WTC11 (cell line): Measurements from ENCODE around the gene RHEB. TPM values are rescaled to one million over a fixed set of nuclear protein-coding genes. Genes with fewer than 3 reads are reported as not detected.

Experiments used
- ATAC-seq: fragments of 200-7000 bp; cut with Tn5 transposase; 2 replicates; pipeline ENCODE4 v1.10.0; 2021; ENCODE audit warnings: mild to moderate bottlenecking, moderate library complexity
- CTCF ChIA-PET: fragments of 300-600 bp; sonication (Branson Sonifier 250); formaldehyde crosslinking; loops from one replicate; lab custom pipeline; 2021; ENCODE audit warnings: antibody characterized with exemption; lab: Charles Lee
- POLR2A ChIA-PET: fragments of 350-600 bp; sonication (Branson Sonifier 250); formaldehyde crosslinking; loops from one replicate; lab custom pipeline; 2021; ENCODE audit warnings: antibody characterized with exemption; lab: Charles Lee
- DNase-seq: peaks from one replicate; pipeline ENCODE4 v3.0.0; 2021; ENCODE audit warnings: low spot score
- H3K27ac Mint-ChIP-seq: 2 replicates; pipeline ENCODE4 v1.8.0; 2021; ENCODE audit warnings: mixed read lengths
- H3K27me3 Mint-ChIP-seq: 2 replicates; pipeline ENCODE4 v1.8.0; 2021; ENCODE audit warnings: low read depth, mild to moderate bottlenecking, moderate library complexity, mixed read lengths
- H3K36me3 Mint-ChIP-seq: 2 replicates; pipeline ENCODE4 v1.8.0; 2021; ENCODE audit warnings: mixed read lengths
- H3K4me1 Mint-ChIP-seq: 2 replicates; pipeline ENCODE4 v1.8.0; 2022; ENCODE audit warnings: mixed read lengths
- H3K4me3 Mint-ChIP-seq: 2 replicates; pipeline ENCODE4 v1.8.0; 2021; ENCODE audit warnings: mild to moderate bottlenecking, moderate library complexity, mixed read lengths
- H3K9me3 Mint-ChIP-seq: 2 replicates; pipeline ENCODE4 v1.8.0; 2021; ENCODE audit warnings: mixed read lengths
- ATF1 ChIP-seq: sonication (generic); formaldehyde crosslinking; IDR thresholded peaks from 2 replicates; pipeline ENCODE4 v1.8.1; 2023; ENCODE audit warnings: mild to moderate bottlenecking, moderate library complexity, missing genetic modification reagents
- CREM ChIP-seq: sonication (generic); formaldehyde crosslinking; IDR thresholded peaks from 2 replicates; pipeline ENCODE4 v1.8.1; 2022; ENCODE audit warnings: mild to moderate bottlenecking, missing genetic modification reagents, moderate library complexity
- EMX1 ChIP-seq: fragments of 250-450 bp; sonication (Bioruptor Pico); IDR thresholded peaks from 2 replicates; pipeline ENCODE4 v1.8.0; 2021; ENCODE audit warnings: mild to moderate bottlenecking
- ESRRA ChIP-seq: sonication (generic); formaldehyde crosslinking; IDR thresholded peaks from 2 replicates; pipeline ENCODE4 v1.8.1; 2022; ENCODE audit warnings: mild to moderate bottlenecking, missing genetic modification reagents, borderline replicate concordance
- ETV6 ChIP-seq: sonication (generic); formaldehyde crosslinking; IDR thresholded peaks from 2 replicates; pipeline ENCODE4 v1.8.1; 2022; ENCODE audit warnings: mild to moderate bottlenecking, missing genetic modification reagents
- GTF2I ChIP-seq: fragments of 250-450 bp; sonication (Bioruptor Pico); conservative IDR thresholded peaks from 2 replicates; pipeline ENCODE4 v1.4.0; 2021; ENCODE audit warnings: mild to moderate bottlenecking
- NR1H2 ChIP-seq: sonication (generic); formaldehyde crosslinking; IDR thresholded peaks from 2 replicates; pipeline ENCODE4 v1.9.0; 2021; ENCODE audit warnings: mild to moderate bottlenecking, moderate library complexity, missing genetic modification reagents
- SP1 ChIP-seq: sonication (generic); formaldehyde crosslinking; conservative IDR thresholded peaks from 2 replicates; pipeline ENCODE4 v1.8.1; 2022; ENCODE audit warnings: missing genetic modification reagents
- TCF7 ChIP-seq: sonication (generic); formaldehyde crosslinking; IDR thresholded peaks from 2 replicates; pipeline ENCODE4 v1.8.0; 2022; ENCODE audit warnings: mild to moderate bottlenecking, low read depth, missing genetic modification reagents, moderate library complexity
- ZNF219 ChIP-seq: sonication (generic); formaldehyde crosslinking; IDR thresholded peaks from 2 replicates; pipeline ENCODE4 v1.8.0; 2023; ENCODE audit warnings: missing genetic modification reagents, mild to moderate bottlenecking, borderline replicate concordance
- ZNF263 ChIP-seq: sonication (generic); formaldehyde crosslinking; IDR thresholded peaks from 2 replicates; pipeline ENCODE4 v1.8.1; 2022; ENCODE audit warnings: low read depth, mild to moderate bottlenecking, moderate library complexity, missing genetic modification reagents
- total RNA-seq: library from RNA; stranded (reverse); gene quantifications from 3 replicates; pipeline ENCODE4 v1.2.3, GENCODE V29; 2021
- TF ChIP-seq, protein P1 (sequence below): sonication (generic); formaldehyde crosslinking; IDR thresholded peaks from 2 replicates; pipeline ENCODE4 v1.8.0; 2023; ENCODE audit warnings: missing genetic modification reagents
- TF ChIP-seq, protein P2 (sequence below): sonication (generic); formaldehyde crosslinking; IDR thresholded peaks from 2 replicates; pipeline ENCODE4 v1.8.1; 2023; ENCODE audit warnings: mild to moderate bottlenecking, missing genetic modification reagents, borderline replicate concordance
- TF ChIP-seq, protein P3 (sequence below): sonication (generic); formaldehyde crosslinking; IDR thresholded peaks from 2 replicates; pipeline ENCODE4 v1.8.1; 2022; ENCODE audit warnings: low read depth, mild to moderate bottlenecking, moderate library complexity, missing genetic modification reagents, borderline replicate concordance
- TF ChIP-seq, protein P4 (sequence below): sonication (generic); formaldehyde crosslinking; IDR thresholded peaks from 2 replicates; pipeline ENCODE4 v1.8.1; 2022; ENCODE audit warnings: missing genetic modification reagents, borderline replicate concordance
- TF ChIP-seq, protein P5 (sequence below): sonication (generic); formaldehyde crosslinking; IDR thresholded peaks from 2 replicates; pipeline ENCODE4 v1.8.1; 2022; ENCODE audit warnings: mild to moderate bottlenecking, moderate library complexity, missing genetic modification reagents
- TF ChIP-seq, protein P6 (sequence below): fragments of 250-450 bp; sonication (Bioruptor Pico); IDR thresholded peaks from 2 replicates; pipeline ENCODE4 v1.8.0; 2021; ENCODE audit warnings: mild to moderate bottlenecking
- TF ChIP-seq, protein P7 (sequence below): sonication (generic); formaldehyde crosslinking; IDR thresholded peaks from 2 replicates; pipeline ENCODE4 v1.8.0; 2022; ENCODE audit warnings: missing genetic modification reagents

Gene RHEB
- total RNA-seq, 1 experiment from 2014 or later: 133 TPM

DNA sequence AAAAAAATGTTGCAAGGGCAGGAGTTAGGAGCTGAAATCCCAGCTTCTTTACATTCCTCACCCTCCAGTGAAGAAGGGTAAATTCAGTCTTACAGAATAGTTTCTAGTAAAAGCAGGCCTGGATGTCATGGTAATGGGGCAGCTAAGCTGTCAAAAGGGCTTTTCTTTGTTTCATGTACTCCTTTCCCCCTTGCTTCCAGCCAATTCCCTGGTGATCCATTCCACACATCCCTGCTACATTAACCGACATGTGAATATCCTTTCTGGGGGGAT lies 36.0 kb downstream of the RHEB start:
- no peak for ATAC-seq
- Mint-ChIP-seq H3K27me3 (no peaks in the 10 kb centered on the region), H3K9me3 (no peaks in the 10 kb centered on the region), H3K36me3 (peaks cover 71% of the 10 kb centered on the region), H3K4me3 (no peak overlapping the region), H3K27ac (peak overlapping the region; percentile 63; the same call in 1 of the 2 replicates), H3K4me1 (peaks cover 46% of the 10 kb centered on the region)
- TF ChIP-seq ZNF263 (CRISPR knock-in tag) (no peak), GTF2I (no peak), ETV6 (CRISPR knock-in tag) (no peak), TCF7 (CRISPR knock-in tag) (no peak), NR1H2 (CRISPR knock-in tag) (no peak), CREM (no peak), SP1 (CRISPR knock-in tag) (no peak), ESRRA (no peak)
- TF ChIP-seq, protein P1, sequence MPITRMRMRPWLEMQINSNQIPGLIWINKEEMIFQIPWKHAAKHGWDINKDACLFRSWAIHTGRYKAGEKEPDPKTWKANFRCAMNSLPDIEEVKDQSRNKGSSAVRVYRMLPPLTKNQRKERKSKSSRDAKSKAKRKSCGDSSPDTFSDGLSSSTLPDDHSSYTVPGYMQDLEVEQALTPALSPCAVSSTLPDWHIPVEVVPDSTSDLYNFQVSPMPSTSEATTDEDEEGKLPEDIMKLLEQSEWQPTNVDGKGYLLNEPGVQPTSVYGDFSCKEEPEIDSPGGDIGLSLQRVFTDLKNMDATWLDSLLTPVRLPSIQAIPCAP (CRISPR knock-in tag): no peak
- TF ChIP-seq, protein P2, sequence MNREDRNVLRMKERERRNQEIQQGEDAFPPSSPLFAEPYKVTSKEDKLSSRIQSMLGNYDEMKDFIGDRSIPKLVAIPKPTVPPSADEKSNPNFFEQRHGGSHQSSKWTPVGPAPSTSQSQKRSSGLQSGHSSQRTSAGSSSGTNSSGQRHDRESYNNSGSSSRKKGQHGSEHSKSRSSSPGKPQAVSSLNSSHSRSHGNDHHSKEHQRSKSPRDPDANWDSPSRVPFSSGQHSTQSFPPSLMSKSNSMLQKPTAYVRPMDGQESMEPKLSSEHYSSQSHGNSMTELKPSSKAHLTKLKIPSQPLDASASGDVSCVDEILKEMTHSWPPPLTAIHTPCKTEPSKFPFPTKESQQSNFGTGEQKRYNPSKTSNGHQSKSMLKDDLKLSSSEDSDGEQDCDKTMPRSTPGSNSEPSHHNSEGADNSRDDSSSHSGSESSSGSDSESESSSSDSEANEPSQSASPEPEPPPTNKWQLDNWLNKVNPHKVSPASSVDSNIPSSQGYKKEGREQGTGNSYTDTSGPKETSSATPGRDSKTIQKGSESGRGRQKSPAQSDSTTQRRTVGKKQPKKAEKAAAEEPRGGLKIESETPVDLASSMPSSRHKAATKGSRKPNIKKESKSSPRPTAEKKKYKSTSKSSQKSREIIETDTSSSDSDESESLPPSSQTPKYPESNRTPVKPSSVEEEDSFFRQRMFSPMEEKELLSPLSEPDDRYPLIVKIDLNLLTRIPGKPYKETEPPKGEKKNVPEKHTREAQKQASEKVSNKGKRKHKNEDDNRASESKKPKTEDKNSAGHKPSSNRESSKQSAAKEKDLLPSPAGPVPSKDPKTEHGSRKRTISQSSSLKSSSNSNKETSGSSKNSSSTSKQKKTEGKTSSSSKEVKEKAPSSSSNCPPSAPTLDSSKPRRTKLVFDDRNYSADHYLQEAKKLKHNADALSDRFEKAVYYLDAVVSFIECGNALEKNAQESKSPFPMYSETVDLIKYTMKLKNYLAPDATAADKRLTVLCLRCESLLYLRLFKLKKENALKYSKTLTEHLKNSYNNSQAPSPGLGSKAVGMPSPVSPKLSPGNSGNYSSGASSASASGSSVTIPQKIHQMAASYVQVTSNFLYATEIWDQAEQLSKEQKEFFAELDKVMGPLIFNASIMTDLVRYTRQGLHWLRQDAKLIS (CRISPR knock-in tag): no peak
- TF ChIP-seq, protein P3, sequence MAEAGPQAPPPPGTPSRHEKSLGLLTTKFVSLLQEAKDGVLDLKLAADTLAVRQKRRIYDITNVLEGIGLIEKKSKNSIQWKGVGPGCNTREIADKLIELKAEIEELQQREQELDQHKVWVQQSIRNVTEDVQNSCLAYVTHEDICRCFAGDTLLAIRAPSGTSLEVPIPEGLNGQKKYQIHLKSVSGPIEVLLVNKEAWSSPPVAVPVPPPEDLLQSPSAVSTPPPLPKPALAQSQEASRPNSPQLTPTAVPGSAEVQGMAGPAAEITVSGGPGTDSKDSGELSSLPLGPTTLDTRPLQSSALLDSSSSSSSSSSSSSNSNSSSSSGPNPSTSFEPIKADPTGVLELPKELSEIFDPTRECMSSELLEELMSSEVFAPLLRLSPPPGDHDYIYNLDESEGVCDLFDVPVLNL: no peak
- TF ChIP-seq, protein P4, sequence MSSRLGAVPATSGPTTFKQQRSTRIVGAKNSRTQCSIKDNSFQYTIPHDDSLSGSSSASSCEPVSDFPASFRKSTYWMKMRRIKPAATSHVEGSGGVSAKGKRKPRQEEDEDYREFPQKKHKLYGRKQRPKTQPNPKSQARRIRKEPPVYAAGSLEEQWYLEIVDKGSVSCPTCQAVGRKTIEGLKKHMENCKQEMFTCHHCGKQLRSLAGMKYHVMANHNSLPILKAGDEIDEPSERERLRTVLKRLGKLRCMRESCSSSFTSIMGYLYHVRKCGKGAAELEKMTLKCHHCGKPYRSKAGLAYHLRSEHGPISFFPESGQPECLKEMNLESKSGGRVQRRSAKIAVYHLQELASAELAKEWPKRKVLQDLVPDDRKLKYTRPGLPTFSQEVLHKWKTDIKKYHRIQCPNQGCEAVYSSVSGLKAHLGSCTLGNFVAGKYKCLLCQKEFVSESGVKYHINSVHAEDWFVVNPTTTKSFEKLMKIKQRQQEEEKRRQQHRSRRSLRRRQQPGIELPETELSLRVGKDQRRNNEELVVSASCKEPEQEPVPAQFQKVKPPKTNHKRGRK (CRISPR knock-in tag): no peak
- TF ChIP-seq, protein P5, sequence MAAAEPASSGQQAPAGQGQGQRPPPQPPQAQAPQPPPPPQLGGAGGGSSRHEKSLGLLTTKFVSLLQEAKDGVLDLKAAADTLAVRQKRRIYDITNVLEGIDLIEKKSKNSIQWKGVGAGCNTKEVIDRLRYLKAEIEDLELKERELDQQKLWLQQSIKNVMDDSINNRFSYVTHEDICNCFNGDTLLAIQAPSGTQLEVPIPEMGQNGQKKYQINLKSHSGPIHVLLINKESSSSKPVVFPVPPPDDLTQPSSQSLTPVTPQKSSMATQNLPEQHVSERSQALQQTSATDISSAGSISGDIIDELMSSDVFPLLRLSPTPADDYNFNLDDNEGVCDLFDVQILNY: no peak
- TF ChIP-seq, protein P6, sequence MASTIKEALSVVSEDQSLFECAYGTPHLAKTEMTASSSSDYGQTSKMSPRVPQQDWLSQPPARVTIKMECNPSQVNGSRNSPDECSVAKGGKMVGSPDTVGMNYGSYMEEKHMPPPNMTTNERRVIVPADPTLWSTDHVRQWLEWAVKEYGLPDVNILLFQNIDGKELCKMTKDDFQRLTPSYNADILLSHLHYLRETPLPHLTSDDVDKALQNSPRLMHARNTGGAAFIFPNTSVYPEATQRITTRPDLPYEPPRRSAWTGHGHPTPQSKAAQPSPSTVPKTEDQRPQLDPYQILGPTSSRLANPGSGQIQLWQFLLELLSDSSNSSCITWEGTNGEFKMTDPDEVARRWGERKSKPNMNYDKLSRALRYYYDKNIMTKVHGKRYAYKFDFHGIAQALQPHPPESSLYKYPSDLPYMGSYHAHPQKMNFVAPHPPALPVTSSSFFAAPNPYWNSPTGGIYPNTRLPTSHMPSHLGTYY (CRISPR knock-in tag): no peak
- POLR2A ChIA-PET: no interaction called here
- no peak for DNase-seq
- CTCF ChIA-PET: no interaction called here

DNA sequence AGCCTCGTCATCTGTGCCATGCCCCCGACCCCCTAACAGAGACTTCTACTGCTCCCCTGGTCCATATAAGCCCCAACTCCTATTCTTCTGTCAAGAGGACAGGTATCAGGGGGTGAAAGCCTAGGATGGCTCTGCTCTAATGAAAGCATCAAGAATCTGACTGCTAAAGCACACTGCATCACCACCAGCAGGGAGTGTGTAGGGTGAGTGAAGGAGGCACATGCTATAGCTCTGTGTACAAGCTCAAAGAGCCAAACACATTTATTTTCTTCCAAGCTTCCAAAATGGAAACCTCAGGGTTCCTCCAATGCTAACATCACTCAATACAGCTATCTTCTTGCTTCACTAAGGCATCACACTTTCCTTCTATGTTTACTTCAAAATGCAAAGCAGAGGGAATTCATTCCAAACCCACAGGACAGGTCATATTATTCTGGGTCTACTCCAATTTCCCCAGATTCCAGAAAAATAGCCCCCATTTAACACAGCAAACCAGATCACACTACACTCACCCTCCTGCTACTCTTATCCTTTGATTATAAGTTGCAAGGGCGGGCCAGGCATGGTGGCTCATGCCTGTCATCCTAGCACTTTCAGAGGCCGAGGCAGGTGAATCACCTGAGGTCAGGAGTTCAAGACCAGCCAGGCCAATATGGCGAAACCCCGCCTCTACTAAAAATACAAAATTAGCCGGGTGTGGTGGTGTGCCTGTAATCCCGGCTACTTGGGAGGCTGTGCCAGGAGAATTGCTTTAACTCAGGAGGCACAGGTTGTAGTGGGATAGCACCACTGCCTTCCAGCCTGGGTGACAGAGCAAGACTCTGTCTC lies 36.6 kb downstream of the RHEB start:
- H3K4me3 Mint-ChIP-seq: no peak overlapping the region
- H3K36me3 Mint-ChIP-seq: peaks cover 65% of the 10 kb centered on the region
- ATAC-seq: no peak
- no peaks in the 10 kb centered on the region for H3K9me3 Mint-ChIP-seq
- DNase-seq: no peak
- CTCF ChIA-PET: no interaction called here
- POLR2A ChIA-PET: no interaction called here
- peak overlapping the region; percentile 52 for H3K27ac Mint-ChIP-seq
- no peaks in the 10 kb centered on the region for H3K27me3 Mint-ChIP-seq
- H3K4me1 Mint-ChIP-seq: peaks cover 43% of the 10 kb centered on the region
- TF ChIP-seq, protein P7, sequence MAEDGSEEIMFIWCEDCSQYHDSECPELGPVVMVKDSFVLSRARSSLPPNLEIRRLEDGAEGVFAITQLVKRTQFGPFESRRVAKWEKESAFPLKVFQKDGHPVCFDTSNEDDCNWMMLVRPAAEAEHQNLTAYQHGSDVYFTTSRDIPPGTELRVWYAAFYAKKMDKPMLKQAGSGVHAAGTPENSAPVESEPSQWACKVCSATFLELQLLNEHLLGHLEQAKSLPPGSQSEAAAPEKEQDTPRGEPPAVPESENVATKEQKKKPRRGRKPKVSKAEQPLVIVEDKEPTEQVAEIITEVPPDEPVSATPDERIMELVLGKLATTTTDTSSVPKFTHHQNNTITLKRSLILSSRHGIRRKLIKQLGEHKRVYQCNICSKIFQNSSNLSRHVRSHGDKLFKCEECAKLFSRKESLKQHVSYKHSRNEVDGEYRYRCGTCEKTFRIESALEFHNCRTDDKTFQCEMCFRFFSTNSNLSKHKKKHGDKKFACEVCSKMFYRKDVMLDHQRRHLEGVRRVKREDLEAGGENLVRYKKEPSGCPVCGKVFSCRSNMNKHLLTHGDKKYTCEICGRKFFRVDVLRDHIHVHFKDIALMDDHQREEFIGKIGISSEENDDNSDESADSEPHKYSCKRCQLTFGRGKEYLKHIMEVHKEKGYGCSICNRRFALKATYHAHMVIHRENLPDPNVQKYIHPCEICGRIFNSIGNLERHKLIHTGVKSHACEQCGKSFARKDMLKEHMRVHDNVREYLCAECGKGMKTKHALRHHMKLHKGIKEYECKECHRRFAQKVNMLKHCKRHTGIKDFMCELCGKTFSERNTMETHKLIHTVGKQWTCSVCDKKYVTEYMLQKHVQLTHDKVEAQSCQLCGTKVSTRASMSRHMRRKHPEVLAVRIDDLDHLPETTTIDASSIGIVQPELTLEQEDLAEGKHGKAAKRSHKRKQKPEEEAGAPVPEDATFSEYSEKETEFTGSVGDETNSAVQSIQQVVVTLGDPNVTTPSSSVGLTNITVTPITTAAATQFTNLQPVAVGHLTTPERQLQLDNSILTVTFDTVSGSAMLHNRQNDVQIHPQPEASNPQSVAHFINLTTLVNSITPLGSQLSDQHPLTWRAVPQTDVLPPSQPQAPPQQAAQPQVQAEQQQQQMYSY: no peak
- TF ChIP-seq, protein P1 (CRISPR knock-in tag): no peak
- no peak for TF ChIP-seq ZNF219 (CRISPR knock-in tag)
- TF ChIP-seq EMX1: no peak
- TF ChIP-seq ESRRA: no peak
- no peak for TF ChIP-seq ATF1 (CRISPR knock-in tag)
- TF ChIP-seq TCF7 (CRISPR knock-in tag): no peak
